Vein endothelial cell (primary cell): Measurements from ENCODE around the gene TKTL1. TPM values are rescaled to one million over a fixed set of nuclear protein-coding genes. Genes with fewer than 3 reads are reported as not detected.

Source experiments
- total RNA-seq: library from RNA; depleted of rRNA; stranded (reverse); fragments of >200 nt; gene quantifications from 2 replicates; pipeline ENCODE4 v1.2.3, GENCODE V29; 2012

The TKTL1 gene, protein sequence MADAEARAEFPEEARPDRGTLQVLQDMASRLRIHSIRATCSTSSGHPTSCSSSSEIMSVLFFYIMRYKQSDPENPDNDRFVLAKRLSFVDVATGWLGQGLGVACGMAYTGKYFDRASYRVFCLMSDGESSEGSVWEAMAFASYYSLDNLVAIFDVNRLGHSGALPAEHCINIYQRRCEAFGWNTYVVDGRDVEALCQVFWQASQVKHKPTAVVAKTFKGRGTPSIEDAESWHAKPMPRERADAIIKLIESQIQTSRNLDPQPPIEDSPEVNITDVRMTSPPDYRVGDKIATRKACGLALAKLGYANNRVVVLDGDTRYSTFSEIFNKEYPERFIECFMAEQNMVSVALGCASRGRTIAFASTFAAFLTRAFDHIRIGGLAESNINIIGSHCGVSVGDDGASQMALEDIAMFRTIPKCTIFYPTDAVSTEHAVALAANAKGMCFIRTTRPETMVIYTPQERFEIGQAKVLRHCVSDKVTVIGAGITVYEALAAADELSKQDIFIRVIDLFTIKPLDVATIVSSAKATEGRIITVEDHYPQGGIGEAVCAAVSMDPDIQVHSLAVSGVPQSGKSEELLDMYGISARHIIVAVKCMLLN
- 0.10 TPM in 1 of 2 replicates, not detected in the other for total RNA-seq

DNA sequence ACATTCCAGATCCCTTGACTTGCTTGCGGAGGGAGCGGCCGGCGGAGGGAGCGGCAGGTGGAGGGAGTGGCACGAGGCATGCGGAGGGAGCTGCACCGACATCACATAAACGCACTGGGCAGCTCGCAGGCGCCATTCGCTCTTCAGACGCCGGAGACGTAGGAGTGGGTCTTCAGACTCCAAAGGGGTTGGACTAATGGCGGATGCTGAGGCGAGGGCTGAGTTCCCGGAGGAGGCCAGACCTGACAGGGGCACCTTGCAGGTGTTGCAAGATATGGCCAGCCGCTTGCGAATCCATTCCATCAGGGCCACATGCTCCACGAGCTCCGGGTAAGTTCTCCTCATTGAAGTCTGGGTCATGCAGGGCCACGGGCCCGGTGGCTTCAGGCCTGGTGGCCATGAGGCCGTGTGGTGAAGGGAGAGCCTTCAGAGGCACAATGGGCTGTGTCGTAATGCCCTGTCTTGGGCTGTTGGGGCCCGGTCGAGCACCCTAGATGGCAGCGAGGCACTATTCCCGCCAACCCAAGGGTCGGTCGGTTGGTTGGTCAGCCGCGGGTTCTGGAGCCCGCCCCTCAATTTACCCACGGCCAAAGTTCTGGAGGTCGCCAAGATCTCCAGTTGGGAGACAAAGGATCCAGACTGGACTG, at the start of gene TKTL1:
TKTL1 (plus strand) TSS at position 132 of the 647 bp plus-strand sequence; CDS start at position 197, 65 bp downstream.

DNA sequence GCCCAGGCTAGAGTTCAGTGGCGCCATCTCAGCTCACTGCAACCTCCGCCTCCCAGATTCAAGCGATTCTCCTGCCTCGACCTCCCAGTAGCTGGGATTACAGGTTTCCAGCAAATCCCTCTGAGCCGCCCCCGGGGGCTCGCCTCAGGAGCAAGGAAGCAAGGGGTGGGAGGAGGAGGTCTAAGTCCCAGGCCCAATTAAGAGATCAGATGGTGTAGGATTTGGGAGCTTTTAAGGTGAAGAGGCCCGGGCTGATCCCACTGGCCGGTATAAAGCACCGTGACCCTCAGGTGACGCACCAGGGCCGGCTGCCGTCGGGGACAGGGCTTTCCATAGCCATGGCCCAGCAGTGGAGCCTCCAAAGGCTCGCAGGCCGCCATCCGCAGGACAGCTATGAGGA, 38.3 kb upstream of the TKTL1 start, which contains the start of gene OPN1MW3:
OPN1MW3 (plus strand) TSS at position 301 of the 400 bp plus-strand sequence; CDS start at position 339, 38 bp downstream.

DNA sequence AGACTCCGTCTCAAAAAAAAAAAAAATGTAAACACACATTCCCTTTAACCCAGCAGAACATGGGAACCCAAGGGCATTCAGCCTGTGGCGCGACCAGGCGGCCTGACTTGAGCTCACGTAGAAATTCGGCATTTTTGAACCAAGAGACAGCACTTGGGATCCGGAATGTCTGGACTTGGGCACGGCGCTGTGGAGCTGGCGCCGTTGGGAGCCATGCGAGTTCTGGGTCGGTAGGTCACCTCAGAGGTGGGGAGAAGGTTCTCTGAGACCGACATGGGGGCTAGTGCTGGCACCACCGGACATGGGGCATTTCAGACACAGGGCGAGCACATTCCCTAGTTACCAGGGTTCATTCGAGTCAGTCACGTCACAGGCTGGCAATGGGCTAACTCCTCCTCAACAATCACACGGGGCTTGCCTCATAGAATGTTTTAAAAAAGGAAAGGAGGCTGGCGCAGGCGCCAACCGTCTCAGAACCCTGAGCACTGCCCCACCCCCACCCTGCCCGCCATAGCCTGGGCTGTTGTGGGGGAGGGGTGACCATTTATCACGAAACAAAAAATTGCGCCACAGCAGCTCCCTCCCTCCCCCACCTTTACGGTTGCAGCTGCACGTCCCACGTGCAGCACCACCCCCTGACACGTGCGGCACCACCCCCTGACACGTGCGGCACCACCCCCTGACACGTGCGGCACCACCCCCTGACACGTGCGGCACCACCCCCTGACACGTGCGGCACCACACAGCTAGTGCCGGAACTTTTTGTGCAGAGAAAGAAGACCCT, 612 bp upstream of the TKTL1 start, which contains the start of gene TEX28:
TEX28 (minus strand) TSS at position 334 of the 784 bp plus-strand sequence. CDS start 3,007 bp downstream, outside the sequence.

DNA sequence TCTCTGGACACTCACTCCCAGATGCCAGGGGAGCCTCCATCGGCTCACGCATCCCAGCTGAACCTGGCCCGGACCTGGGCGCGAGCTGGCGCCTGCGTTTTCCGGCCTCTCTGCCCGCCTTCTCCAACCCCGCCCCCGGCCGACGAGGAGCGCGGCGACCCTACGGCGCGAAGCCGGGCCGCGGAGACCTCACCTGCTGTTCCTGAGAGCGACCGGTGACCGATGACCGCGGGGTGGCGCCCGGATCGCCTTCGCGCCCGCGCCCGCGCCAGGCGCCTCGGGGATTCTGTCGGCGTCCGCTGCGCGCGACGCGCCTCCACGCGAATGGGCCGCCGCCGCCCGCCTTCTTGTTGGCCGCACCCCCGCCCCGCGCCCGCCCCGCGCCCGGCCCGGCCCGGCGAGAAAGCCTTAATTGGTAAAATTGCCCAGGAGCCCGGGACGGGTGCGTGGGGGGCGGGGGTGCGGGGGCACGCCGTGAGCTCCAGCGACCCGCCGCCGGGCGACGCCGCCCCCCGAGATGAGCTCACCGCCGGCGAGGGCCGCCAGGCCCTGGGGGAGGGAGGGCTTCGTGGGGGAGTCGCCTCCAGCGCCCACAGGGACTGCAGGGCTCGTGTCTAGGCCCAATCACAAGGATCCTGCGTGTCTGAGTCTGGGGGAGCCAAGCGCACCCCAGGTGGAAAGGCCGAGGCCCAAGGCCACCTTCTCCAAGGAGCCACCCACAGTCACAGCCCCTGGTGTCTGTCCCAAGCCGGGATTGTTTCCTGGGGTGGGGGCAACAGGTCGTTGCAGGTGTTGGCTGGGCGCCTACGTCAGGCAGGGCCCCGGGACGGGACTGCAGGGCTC, 78.9 kb downstream of the TKTL1 start, which contains the start of gene FLNA:
FLNA (minus strand) TSS at position 322 of the 843 bp plus-strand sequence. CDS start 3,389 bp downstream, outside the sequence.

DNA sequence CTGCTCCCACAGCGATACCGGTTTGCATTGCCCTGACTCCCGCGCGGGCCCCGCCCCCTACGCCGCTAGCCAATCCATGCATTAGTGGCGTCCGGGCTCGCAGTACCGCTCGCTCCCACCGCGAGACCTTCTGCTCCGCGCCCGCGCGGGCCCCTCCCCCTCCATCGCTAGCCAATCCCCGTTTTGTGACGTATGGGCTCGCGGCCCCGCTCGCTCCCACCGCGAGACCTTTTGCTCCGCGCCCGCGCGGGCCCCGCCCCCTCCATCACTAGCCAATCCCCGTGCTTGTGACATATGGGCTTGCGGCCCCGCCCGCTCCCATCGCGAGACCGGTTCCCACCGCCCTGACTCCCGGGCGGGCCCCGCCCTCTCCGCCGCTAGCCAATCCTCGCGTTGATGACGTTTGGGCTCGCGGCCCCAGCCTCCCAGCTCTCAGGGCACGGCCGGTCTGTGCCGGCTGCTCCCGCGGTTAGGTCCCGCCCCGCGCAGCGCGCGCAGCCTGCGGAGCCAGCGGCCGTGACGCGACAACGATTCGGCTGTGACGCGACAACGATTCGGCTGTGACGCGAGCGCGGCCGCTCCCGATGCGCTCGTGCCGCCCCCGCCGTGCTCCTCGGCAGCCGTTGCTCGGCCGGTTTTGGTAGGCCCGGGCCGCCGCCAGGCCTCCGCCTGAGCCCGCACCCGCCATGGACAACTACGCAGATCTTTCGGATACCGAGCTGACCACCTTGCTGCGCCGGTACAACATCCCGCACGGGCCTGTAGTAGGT, 83.4 kb downstream of the TKTL1 start, which contains the start of gene EMD:
EMD (plus strand) TSS at position 497 of the 770 bp plus-strand sequence; CDS start at position 687, 190 bp downstream.

Other genes with a start within 250 kb of the TKTL1 start
- gene MECP2, start 198.1 kb upstream of the TKTL1 start, total RNA-seq: 32.3 and 33.8 TPM in 2 replicates
- gene OPN1LW, start 151.6 kb upstream of the TKTL1 start, total RNA-seq: not detected in 2 replicates
- gene OPN1MW, start 113.2 kb upstream of the TKTL1 start, total RNA-seq: not detected in 2 replicates
- gene OPN1MW2, start 76.0 kb upstream of the TKTL1 start, total RNA-seq: not detected in 2 replicates
- not detected in 2 replicates for gene OPN1MW3, start 38.2 kb upstream of the TKTL1 start, total RNA-seq
- not detected in 2 replicates for gene TEX28, start 671 bp upstream of the TKTL1 start, total RNA-seq
- 1,650 and 2,218 TPM in 2 replicates for gene FLNA, start 78.8 kb downstream of the TKTL1 start, total RNA-seq
- gene EMD, start 83.5 kb downstream of the TKTL1 start, total RNA-seq: 40.6 and 56.5 TPM in 2 replicates
- gene RPL10, start 102.6 kb downstream of the TKTL1 start, total RNA-seq: 3,434 and 3,696 TPM in 2 replicates
- gene DNASE1L1, start 113.5 kb downstream of the TKTL1 start, total RNA-seq: 102 and 110 TPM in 2 replicates
- 22.4 and 22.9 TPM in 2 replicates for gene TAFAZZIN, start 115.7 kb downstream of the TKTL1 start, total RNA-seq
- 83.5 and 83.6 TPM in 2 replicates for gene ATP6AP1, start 132.9 kb downstream of the TKTL1 start, total RNA-seq
- 80.5 and 121 TPM in 2 replicates for gene GDI1, start 141.4 kb downstream of the TKTL1 start, total RNA-seq
- gene FAM50A, start 148.3 kb downstream of the TKTL1 start, total RNA-seq: 39.4 and 44.1 TPM in 2 replicates
- 14.9 and 21.6 TPM in 2 replicates for gene PLXNA3, start 162.5 kb downstream of the TKTL1 start, total RNA-seq
- 15.4 and 18.9 TPM in 2 replicates for gene LAGE3, start 183.5 kb downstream of the TKTL1 start, total RNA-seq
- 39.9 and 43.1 TPM in 2 replicates for gene UBL4A, start 190.8 kb downstream of the TKTL1 start, total RNA-seq
- gene SLC10A3, start 194.8 kb downstream of the TKTL1 start, total RNA-seq: 29.9 and 33.6 TPM in 2 replicates
- gene FAM3A, start 220.4 kb downstream of the TKTL1 start, total RNA-seq: 17.7 and 22.2 TPM in 2 replicates